GM21390 (cell line): ENCODE data around the gene TMCC3.
"Not testable (repeated sequence)": the region's sequence is repeated elsewhere in the genome, so short reads cannot be mapped to it uniquely, and the experiment has no call there.

ENCODE experiments used
- ATAC-seq: cut with Tn5 transposase; IDR thresholded peaks from one replicate; pipeline ENCODE4 v1.9.1; 2021; ENCODE audit not compliant: unreplicated experiment

TMCC3 gene

DNA sequence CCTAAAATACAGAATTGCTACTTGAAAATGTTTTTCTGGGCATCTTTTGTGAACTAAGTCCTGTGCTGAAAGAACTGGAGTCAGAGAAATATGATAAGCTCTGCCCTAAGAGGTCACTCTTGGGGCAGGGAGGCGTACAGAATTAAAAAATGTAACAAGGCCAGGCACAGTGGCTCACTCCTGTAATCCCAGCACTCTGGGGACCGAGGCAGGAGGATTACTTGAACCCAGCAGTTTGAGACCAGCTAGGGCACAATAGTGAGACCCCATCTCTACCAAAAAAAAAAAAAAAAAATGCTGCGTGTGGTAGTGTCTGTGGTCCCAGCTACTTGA, 46.0 kb downstream of the TMCC3 start:
- ATAC-seq, result no peak

DNA sequence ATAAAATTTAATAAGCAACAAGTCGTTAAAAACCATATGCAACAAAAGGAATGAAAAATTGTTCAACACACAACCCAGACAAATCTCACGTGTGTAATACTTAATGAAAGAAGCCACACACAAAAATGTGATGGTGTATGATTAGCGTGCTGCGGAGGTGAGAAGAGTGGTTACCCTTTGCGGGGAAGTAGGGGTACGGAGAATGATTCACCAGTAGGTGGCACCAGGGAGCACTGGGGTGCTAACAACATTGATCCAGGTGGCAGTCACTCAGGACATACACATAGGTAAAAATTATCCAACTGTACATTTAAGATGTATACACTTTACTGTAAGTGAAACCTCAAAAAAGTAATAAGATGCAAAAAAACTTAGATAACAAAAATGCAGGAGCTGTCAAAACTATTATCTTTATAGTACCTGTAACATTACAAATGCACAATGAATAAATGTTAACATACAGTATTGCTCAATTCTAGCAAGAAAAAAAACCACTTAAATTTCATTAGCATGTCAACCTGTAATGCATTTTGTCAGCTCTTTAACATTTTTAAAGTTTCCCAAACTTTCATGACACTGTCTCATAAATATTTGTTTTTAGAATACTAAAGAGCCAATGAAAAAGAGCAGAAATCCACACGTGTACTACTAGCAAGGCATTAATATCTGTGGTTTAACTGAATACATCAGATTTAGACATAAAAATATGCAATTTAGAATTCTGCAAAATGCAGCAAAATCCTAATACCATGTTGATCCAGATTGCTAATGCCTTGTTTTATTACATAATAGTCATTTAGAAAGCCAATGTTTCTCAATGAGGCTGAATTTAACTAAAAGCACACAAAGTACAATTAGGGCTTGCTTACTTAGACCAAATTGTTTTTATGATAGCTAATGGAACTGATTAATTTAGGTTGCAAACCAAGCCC, 46.7 kb downstream of the TMCC3 start:
- no peak for ATAC-seq

DNA sequence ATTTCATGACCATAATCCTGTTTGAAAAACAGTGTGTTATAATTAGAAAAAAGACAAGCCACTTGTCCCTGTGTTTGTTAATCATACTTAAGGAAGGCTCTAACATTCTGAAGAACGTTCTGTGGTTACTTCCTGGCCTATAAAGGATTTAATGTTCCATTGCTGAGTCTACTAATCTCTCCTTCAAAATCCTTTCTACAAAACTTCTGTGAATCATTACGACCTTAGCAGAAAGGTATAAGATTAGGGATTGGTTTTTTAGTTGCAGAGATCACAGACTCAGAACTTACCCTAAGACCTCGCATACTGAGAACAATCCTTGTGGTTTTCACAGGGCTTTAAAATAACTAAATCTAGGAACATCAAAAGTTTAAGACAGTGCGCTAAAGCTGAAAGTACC, 48.3 kb downstream of the TMCC3 start:
- ATAC-seq, result no peak

DNA sequence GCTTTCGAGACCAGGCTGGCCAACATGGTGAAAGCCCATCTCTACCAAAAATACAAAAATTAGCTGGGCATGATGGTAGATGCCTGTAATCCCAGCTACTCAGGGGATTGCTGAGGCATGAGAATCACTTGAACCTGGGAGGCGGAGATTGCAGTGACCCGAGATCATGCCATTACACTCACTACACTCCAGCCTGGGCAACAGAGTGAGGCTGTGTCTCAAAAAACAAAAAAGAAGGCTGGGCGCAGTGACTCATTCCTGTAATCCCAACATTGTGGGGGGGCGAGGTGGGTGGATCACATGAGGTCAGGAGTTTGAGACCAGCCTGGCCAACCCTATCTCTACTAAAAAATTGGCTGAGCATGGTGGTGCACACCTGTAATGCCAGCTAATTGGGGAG, 49.0 kb downstream of the TMCC3 start:
- not testable (repeated sequence) for ATAC-seq

DNA sequence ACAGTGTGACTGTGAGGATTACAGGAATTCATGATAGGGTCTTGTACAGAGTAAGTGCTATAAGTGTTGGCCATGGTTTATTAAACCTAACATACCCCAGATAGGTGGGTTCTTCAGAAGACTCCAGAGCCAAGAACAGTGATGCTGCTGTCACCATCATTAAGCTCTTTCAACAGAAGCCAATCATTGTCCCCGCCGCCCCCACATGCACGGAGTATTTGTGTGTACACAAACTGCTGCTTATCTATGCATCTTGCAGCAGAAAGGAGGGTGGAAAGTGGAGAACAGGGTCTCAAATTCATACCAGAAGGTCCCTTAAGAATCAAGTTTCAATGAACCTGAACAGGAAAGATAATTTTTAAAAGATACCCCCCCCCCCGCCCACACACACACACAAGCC, 51.2 kb downstream of the TMCC3 start:
- no peak for ATAC-seq

DNA sequence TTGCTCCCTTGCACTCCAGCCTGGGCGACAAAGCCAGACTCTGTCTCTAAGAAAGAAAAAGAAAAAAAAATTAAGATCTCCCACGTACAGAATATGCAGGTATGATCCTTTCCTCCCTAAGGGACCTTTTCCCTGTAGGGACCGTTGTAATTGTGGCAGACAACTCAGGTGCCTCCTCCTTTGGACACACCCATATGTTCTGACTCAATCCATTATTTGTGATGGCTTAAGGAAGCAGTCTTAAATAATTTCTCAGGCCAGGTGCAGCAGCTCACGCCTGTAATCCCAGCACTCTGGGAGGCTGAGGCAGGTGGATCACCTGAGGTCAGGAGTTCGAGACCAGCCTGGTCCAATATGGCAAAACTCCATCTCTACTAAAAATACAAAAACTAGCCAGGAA, 53.1 kb downstream of the TMCC3 start:
- no peak for ATAC-seq

DNA sequence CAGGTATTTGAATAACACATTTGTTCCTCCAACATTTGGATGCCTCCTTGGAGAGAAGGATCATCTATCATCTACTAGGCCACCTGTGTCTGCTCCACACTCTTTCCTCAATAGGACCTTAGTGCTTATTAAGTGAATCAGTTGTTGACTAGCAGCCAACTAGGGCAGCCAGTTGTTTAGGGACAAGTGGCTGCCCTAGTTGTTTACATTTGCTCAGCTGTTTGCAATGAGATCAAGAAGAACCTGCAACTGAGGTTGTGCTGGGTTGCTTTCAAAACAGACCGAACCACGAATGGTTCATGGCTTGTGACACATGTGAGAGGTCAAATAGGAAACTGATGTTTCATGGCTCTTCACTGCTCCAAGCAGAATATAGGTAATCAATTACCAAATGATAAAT, 53.8 kb downstream of the TMCC3 start:
- ATAC-seq, result no peak

DNA sequence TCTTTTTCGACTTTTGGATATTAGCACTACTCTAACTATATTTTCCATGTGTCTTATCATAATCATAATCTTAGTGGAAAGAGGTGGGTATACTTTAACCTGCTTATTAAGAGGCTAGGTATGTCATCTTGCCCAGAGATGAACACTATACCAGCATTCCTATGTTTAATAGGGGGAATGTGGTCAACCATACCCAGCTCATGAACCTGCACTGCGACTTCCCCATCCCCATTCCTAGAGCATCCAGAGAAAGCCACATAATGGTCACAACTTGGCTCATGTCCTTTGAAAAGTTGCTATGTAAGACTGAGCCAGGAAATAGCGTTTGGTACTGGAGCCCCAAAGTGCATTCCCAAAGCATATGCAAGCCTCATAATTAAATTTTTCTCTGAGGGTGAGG, 55.2 kb downstream of the TMCC3 start:
- no peak for ATAC-seq

DNA sequence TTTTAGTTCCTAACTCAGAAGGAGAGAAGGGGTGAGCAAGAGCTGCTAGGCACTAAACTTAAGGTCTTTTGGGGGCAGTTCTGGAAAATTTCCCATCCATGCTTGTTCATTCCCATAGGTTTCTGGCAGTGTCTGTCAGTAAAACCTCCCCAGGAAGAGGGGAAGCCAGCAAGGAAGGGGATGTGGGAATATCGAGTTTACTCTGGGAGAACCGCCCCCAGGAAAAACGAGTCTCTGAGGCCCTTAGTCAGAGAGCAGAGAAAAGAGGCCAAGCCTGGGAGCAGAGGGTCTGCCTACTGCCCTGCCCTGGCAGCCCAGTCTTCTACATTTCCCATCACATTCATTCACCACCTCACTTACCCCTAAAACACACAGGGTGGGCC, 55.9 kb downstream of the TMCC3 start:
- no peak for ATAC-seq

DNA sequence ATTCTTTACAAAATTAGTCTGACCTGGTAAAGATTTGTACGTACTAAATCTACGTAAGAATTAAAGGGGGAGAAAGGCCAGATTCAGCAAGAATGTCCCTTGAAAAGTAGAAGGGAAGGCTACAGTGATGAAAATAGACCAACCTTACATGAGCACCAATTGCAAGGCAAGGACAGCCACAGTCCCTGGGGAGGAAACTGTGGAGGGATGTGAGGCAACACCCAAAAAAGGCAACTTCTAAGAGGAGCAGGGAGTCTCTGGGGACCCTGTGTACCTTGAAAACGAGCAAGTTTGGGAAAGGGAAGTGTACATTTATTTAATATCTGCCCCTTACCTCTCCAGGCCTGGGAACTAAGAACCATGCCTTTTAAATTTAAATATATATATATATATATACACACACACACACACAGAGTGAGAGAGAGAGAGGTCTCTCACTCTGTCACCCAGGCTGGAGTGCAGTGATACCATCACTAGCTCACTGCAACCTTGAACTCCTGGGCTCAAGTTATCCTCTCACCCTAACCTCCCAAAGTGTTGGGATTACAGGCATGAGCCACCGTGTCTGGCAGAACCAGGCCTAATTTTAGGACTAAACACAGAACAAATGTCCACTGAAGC, 56.4 kb downstream of the TMCC3 start:
- ATAC-seq, result no peak

DNA sequence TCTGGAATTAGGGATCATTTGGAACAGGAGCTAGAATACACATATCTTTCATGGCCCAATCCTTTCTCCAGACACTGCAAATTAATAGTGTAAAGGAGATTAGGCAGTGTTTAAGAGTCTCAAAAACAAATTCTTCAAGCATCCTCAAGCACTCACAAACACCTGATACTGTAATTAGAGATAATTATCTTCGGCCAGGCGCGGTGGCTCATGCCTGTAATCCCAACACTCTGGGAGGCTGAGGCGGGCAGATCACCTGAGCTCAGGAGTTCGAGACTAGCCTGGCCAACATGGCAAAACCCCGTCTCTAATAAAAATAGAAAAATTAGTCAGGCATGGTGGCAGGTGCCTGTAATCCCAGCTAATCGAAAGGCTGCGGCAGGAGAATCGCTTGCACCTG, 57.6 kb downstream of the TMCC3 start:
- not testable (repeated sequence) for ATAC-seq

DNA sequence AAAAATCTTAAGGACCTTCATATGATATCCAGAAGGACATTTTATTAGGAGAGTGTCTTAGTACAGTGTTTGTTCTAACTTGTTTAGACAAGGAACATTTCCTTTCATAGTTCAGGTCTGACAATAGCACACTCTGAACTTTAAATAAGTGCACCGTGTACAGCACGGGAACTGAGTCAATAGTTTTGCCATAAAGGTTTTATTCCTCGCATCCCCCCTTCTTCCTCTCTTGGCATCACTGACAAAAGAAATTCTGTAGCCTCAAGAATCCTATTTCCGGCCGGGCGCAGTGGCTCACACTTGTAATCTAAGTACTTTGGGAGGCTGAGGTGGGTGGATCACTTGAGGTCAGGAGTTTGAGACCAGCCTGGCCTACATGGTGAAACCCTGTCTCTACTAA, 58.3 kb downstream of the TMCC3 start:
- ATAC-seq, result no peak

DNA sequence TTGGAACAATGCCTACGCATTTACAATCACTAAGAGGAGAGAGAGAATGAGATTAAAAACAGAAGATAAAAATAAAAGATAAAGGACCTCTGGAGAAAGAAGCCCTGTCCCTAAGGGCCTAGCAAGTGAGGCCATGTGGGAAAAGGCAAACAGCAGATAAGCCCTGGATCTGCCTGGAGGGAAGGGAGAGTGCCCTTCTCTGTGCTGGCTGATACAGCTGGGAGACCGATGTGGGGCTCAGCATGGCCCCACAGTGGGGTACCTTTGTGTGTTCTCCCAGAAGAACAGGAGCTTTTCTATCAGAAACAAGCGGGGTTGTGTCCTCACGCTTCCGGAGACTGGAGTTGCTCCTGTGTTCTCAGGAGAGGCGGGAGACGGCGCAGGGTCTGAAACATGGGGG, 59.9 kb downstream of the TMCC3 start:
- no peak for ATAC-seq

DNA sequence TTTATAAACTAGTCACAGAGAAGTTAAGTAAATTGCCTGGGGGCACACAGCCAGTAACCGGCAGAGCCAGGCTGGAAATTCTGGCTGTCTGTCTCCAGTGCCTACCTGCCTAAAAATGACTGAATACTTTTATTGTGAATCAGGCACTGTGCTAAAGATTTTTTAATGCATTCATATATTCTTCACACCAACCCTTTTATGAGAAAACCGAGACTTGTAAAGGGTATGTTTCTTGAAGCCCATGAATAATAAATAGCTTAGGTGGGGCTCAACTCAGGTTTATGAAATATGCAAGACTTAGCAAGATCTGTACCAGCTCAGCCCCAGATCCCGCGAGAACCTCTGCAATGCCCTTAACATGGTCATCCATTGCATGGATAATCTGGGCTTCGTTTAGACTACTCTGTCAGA, 60.8 kb downstream of the TMCC3 start:
- ATAC-seq, result no peak

DNA sequence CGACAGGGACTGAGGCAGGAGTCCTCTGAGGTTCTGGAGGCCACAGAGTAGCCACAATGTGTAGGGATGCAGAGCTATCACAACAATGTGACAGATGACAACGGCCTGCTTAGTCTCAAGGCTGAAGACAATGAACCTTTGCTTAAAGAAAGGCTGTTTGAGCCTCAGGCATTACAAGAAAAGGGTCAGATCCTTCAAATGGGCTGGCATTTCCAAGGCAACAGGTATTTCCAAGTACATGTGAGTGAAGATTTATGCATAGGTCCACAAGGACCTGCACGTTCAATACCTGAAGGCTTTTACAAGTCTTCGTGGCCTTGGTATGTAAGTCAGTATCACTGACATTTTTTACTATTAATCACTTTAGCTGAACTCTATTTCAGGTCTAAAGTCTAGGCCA, 62.0 kb downstream of the TMCC3 start:
- no peak for ATAC-seq

DNA sequence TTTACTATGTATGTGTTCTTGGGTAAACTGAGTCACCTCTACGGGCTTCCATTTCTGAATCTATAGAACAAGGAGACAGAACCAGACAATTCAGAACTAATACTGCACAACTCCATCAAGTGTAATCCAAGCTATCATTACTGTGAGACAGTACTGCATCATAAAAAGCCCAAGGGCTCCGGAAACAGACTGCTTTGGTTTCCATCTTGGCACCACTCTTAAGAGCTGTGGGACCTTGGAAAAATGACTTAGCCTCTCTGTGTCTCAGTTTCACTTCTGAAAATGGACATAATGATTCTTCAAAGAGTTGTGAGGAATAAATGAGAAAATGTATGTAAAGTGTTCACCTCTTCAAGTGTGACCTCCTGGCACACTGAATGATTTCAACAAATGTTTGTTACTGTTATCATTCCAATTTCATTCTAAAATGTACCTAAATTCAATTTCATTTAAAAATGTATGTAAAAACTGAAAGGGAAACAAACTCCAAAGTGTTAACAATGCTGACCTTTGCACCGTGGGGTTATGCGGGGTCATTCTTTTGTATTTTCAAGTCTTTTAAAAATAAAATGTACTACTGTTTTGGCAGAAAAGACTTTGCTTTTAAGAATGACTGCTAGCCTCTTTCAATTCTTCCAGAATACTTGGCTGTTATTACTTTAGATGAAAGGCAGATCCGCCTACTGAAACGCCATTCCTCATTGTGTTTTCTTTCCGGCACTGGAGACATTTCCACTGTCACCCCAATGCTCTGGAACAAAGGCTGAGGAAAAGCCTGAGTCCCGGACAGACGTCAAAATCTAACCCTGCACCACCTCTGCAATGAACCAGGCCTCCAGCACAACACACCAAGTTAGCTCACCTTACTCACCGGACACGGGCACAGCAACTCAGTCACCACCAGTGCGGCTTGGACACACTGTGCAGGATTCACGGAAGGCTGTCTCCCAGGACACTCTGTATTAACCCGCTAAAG, 62.8 kb downstream of the TMCC3 start:
- ATAC-seq, result no peak

DNA sequence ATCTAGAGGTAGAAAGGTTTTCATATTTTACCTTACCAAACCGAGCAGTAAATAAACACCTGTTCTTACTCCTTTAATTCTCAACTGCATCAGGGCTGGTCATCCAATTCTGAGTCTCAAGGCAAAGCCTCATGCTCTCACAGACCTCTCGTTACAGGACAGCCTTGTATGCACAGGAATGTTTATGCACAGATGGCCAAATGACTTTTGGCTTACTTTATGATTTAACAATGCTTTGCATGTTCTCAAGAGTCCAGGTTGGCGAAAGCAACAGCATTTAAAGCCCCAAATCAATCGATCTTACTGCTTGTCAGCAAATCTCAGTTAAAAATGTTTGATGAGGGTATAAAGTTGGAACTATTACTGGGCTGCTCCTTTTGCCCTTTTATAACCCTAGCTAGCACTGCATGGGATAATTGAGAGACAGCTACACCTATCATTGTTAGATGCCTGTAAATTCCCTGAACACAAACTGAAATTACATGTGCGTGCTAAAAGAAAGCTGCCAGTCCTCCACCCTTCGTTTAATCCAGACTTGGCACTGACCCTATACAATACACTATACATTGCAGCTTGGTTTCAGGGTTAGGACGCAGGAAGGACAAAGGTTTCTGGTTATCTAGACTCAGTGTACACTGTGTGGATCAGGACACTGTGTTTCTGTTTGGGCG, 63.6 kb downstream of the TMCC3 start:
- no peak for ATAC-seq

DNA sequence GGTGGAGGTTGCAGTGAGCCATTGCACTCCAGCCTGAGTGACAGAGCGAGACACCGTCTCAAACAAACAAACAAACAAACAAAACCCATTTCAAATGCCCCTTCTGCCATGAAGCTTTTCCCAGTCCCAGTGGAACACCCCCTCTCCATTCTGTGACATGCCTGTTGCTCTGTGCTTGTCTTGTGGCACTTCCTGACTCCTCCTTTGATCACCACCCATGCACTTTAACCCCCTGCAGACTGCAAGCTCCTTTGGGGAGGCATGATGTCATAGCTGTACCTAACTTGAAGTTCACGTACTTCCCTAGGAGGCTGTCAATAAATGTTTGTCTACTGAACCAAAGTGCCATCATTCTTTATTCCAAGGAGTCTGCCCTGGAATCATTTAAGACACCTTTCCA, 64.7 kb downstream of the TMCC3 start:
- no peak for ATAC-seq

DNA sequence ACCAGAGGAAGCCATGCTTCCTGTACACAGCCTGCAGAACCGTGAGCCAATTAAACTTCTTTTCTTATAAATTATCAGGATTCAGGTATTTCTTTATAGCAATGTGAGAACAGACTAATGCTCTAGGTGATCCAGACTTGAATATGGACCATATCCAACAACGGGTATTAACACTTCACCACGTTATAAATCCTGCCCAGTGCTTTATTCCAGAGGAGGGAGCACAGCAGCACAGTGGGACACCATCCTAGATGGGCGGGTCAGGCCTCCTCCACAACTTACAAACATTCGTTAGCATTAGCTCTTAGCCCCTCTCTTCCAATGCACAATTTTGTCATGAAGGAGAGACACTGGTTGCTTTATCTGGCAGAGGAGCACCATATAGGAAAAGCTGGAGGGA, 66.0 kb downstream of the TMCC3 start:
- no peak for ATAC-seq

DNA sequence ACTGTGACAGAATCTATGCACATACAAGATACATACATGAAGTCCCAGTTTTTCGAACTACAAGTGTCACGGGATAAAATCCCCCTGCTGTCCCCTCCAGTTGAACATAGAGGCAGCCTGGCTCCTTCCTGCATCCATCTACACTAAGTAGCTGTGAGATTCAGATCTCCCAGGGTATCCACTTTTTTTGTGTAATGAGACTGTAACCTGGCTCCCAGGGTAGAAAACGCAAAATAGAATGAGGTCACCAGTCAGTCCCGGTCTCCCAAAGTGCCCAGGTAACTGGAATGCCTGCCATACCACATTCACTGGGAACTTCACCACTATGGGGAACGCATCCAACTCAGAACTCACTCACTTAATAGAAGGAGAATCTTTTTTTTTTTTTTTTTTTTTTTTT, 67.8 kb downstream of the TMCC3 start:
- no peak for ATAC-seq
